Osteoblast (primary cell): ENCODE measurements around the gene PAPOLA. TPM values are rescaled to one million over a fixed set of nuclear protein-coding genes. Genes with fewer than 3 reads are reported as not detected.

ENCODE experiments used
- DNase-seq: peaks from one replicate; pipeline ENCODE4 v3.0.0; 2011; ENCODE audit warnings: low spot score, mixed read lengths; ENCODE audit not compliant: insufficient read length; ENCODE audit errors: missing footprints
- H2AFZ ChIP-seq: 2 replicates; pipeline ENCODE4 v1.6.0; 2011; ENCODE audit warnings: mild to moderate bottlenecking, low read length
- H3K27ac ChIP-seq: 2 replicates; pipeline ENCODE4 v1.5.1; 2011; ENCODE audit warnings: mild to moderate bottlenecking, low read depth, low read length, moderate library complexity
- H3K27me3 ChIP-seq: 2 replicates; pipeline ENCODE4 v1.6.0; 2012; ENCODE audit warnings: mild to moderate bottlenecking, control low read depth, inconsistent platforms, low read length, moderate library complexity; ENCODE audit not compliant: insufficient read depth
- H3K36me3 ChIP-seq: 2 replicates; pipeline ENCODE4 v1.5.1; 2011; ENCODE audit warnings: mild to moderate bottlenecking, low read length, control low read depth, moderate library complexity; ENCODE audit not compliant: insufficient read depth
- H3K4me1 ChIP-seq: 2 replicates; pipeline ENCODE4 v1.5.1; 2011; ENCODE audit warnings: mild to moderate bottlenecking, low read length, control low read depth, moderate library complexity; ENCODE audit not compliant: insufficient read depth
- H3K4me2 ChIP-seq: 2 replicates; pipeline ENCODE4 v1.6.0; 2011; ENCODE audit warnings: mild to moderate bottlenecking, low read length; ENCODE audit not compliant: insufficient read depth
- H3K4me3 ChIP-seq: fragments of 200-600 bp; sonication (generic); 3 replicates; pipeline ENCODE4 v1.5.1; 2012; ENCODE audit warnings: mild to moderate bottlenecking, low read length, inconsistent platforms; ENCODE audit not compliant: insufficient read depth
- H3K79me2 ChIP-seq: 2 replicates; pipeline ENCODE4 v1.6.0; 2012; ENCODE audit warnings: mild to moderate bottlenecking, low read length, control low read depth, inconsistent platforms; ENCODE audit not compliant: insufficient read depth
- H3K9me3 ChIP-seq: 2 replicates; pipeline ENCODE4 v1.5.1; 2011; ENCODE audit warnings: low read depth, low read length, control low read depth
- H4K20me1 ChIP-seq: 2 replicates; pipeline ENCODE4 v1.6.0; 2012; ENCODE audit warnings: mild to moderate bottlenecking, low read length, control low read depth; ENCODE audit not compliant: insufficient read depth
- total RNA-seq: library from RNA; depleted of rRNA; stranded (reverse); fragments of >200 nt; gene quantifications from 2 replicates; pipeline ENCODE4 v1.2.3, GENCODE V29; 2012
- TF ChIP-seq, protein P1 (sequence below): IDR thresholded peaks from 2 replicates; pipeline ENCODE4 v1.5.1; 2011; ENCODE audit warnings: mild to moderate bottlenecking, low read depth, low read length, moderate library complexity; ENCODE audit errors: extremely low read depth

The PAPOLA gene
- total RNA-seq, 1 donor, result 106 TPM

- Histone ChIP-seq H3K9me3 (no peaks in the 10 kb centered on the region), H3K27me3 (no peaks in the 10 kb centered on the region), H4K20me1 (peaks cover 17% of the 10 kb centered on the region), H3K4me1 (peaks cover 17% of the 10 kb centered on the region), H3K36me3 (no peaks in the 10 kb centered on the region), H3K27ac (no peak overlapping the region), H3K79me2 (no peaks in the 10 kb centered on the region), H3K4me3 (no peak overlapping the region), H3K4me2 (no peak overlapping the region), H2AFZ (no peak overlapping the region)
- DNase-seq, result no peak
- TF ChIP-seq, protein P1, sequence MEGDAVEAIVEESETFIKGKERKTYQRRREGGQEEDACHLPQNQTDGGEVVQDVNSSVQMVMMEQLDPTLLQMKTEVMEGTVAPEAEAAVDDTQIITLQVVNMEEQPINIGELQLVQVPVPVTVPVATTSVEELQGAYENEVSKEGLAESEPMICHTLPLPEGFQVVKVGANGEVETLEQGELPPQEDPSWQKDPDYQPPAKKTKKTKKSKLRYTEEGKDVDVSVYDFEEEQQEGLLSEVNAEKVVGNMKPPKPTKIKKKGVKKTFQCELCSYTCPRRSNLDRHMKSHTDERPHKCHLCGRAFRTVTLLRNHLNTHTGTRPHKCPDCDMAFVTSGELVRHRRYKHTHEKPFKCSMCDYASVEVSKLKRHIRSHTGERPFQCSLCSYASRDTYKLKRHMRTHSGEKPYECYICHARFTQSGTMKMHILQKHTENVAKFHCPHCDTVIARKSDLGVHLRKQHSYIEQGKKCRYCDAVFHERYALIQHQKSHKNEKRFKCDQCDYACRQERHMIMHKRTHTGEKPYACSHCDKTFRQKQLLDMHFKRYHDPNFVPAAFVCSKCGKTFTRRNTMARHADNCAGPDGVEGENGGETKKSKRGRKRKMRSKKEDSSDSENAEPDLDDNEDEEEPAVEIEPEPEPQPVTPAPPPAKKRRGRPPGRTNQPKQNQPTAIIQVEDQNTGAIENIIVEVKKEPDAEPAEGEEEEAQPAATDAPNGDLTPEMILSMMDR, result no peak
These were observed 72.0 kb downstream of the PAPOLA start for GRCh38 chr14:96574171-96574632.

DNA sequence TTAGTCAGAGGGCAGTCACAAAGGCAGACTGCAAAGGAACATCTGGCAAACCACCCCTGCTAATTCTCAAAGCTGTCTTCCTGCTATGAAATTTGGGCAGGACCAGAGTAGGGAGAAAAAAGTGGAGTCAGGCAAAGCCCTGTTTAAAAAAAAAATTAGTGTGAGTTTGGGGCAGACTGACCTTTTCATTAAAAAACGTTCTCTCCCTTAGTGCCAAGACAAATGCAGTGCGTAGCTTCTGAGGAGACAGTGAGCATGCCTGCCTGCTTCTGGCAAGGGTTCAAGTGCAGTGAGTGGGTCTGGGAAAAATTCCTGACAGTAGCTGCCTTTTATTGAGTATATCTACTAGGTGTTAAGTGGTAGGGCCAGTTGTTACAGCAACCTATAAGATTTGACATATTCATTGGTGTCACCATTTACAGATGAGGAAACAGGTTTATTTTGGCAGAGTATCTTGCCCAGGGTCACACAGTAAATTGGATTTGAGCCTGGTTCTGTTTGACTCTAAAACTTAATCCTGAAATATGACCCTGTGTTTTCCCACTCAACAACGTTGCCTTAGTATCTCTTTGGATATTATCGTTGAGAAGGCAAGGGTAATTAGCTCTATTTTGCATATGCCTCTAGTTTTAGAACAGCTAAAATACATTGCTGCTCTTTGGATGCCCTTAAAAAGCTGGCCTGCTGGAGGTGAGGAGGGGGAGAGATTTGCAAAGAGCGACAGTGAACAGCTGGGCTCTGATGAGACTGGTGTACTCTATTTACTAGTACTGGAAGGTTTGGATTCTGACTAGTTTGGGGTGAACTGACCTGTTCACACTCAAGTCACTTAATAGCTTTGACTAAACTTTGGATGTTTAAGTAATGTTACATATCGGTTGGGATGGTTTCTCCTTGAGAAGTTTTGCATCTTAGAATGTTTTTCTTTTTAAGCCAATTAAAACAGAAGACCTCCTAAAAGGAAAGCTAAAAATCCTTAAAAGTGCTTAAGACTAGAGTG lies 72.8 kb downstream of the PAPOLA start:
- H4K20me1 ChIP-seq, result peaks cover 17% of the 10 kb centered on the region
- H3K36me3 ChIP-seq, result no peaks in the 10 kb centered on the region
- no peak overlapping the region for H3K4me2 ChIP-seq
- H3K4me1 ChIP-seq, result peaks cover 17% of the 10 kb centered on the region
- H3K27ac ChIP-seq, result no peak overlapping the region
- no peak overlapping the region for H2AFZ ChIP-seq
- no peaks in the 10 kb centered on the region for H3K27me3 ChIP-seq
- H3K9me3 ChIP-seq, result no peaks in the 10 kb centered on the region
- TF ChIP-seq, protein P1, result no peak
- peak; percentile 90 for DNase-seq
- H3K79me2 ChIP-seq, result no peaks in the 10 kb centered on the region
- H3K4me3 ChIP-seq, result no peak overlapping the region

DNA sequence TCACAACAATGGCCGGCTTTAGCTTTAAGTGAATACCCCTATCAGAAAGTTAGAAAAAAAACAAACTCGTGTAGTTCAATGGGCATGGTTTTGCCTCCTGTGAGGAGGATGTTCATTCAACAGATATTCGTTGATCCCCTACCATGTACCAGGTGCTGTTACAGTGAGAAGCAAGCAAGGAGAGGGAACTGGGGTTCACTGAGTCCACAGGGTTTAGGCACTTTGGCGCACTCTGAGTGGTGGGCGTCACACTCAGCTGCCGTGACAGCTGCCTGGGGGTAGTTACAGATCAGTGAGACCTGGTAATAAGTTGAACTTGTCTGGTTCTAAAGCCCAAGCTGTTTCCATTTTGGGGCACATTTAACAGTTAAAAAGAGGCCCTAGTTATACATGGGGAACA lies 74.2 kb downstream of the PAPOLA start:
- TF ChIP-seq, protein P1, result no peak

DNA sequence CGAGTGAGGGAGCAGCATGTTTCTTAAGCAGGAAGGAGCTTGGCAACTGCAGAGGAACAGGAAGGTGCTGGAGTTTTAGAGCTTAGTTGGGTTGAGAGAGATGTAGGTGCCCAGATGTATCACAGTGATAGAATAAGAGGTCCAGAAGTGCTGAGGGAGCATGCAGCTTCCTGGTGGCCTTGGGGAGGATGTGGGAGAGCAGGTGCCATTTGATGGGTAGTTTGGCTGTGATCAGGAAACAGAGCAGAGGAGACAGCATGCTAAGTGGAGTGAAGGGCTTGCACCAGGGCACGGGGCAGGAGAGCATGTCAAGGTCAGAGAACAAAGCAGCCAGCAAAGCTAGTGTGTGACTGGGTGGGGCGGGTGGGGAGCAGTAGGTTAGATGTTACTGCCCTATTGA lies 74.8 kb downstream of the PAPOLA start:
- Histone ChIP-seq H2AFZ (no peak overlapping the region), H3K4me2 (no peak overlapping the region), H3K79me2 (no peaks in the 10 kb centered on the region), H3K27ac (no peak overlapping the region), H3K4me1 (peaks cover 17% of the 10 kb centered on the region), H3K36me3 (no peaks in the 10 kb centered on the region), H3K9me3 (no peaks in the 10 kb centered on the region), H3K4me3 (no peak overlapping the region), H4K20me1 (peaks cover 13% of the 10 kb centered on the region), H3K27me3 (no peaks in the 10 kb centered on the region)
- TF ChIP-seq, protein P1, result no peak
- no peak for DNase-seq

More for the DNA sequence above, 74.2 kb downstream of the PAPOLA start:
- no peak overlapping the region for H3K4me2 ChIP-seq
- H3K27ac ChIP-seq, result no peak overlapping the region
- no peaks in the 10 kb centered on the region for H3K36me3 ChIP-seq
- H2AFZ ChIP-seq, result no peak overlapping the region
- H4K20me1 ChIP-seq, result peaks cover 13% of the 10 kb centered on the region
- peaks cover 17% of the 10 kb centered on the region for H3K4me1 ChIP-seq
- H3K79me2 ChIP-seq, result no peaks in the 10 kb centered on the region
- H3K4me3 ChIP-seq, result no peak overlapping the region
- no peaks in the 10 kb centered on the region for H3K9me3 ChIP-seq
- H3K27me3 ChIP-seq, result no peaks in the 10 kb centered on the region
- no peak for DNase-seq
